A549 (cell line): ENCODE measurements around the gene TMEFF2. TPM values are rescaled to one million over a fixed set of nuclear protein-coding genes. Genes with fewer than 3 reads are reported as not detected.

Experiments
- ATAC-seq, 2 experiments: fragments of 200-7000 bp in 1 of 2; fragments of >200 bp in 1 of 2; cut with Nextera tagmentation in 1 of 2; cut with Tn5 transposase in 1 of 2; 3 replicates each; pipeline versions ENCODE4 v1.8.0 to v1.9.1; 2018 to 2020; ENCODE audit warnings: mild to moderate bottlenecking in 1 of 2, moderate library complexity in 1 of 2
- CTCF ChIA-PET: fragments of 300-600 bp; sonication (Branson Sonifier 250); formaldehyde crosslinking; extraction: SDS; loops from one replicate; lab custom pipeline; 2021; ENCODE audit warnings: antibody characterized with exemption, inconsistent platforms; lab: Yijun Ruan, JAX
- POLR2A ChIA-PET: fragments of 350-600 bp; formaldehyde crosslinking; extraction: SDS; loops from one replicate; lab custom pipeline; 2021; ENCODE audit warnings: antibody characterized with exemption, inconsistent platforms; lab: Yijun Ruan, JAX
- DNase-seq, 2 experiments: peaks; one replicate each; pipeline versions ENCODE4 v3.0.0 to v3.0.0-alpha.2; 2011 to 2016; ENCODE audit warnings: low read depth in 1 of 2, low spot score in 1 of 2
- FAIRE-seq: peaks from 2 replicates; lab custom pipeline; 2011; peaks lifted over from hg19 to GRCh38; lab: Jason Lieb, UNC
- H3K27ac ChIP-seq, 2 experiments: fragments of >200 bp; sonication (Bioruptor Twin); formaldehyde crosslinking; 3 replicates each; pipeline ENCODE4 v1.5.1; 2016 to 2017
- H3K4me1 ChIP-seq: fragments of >200 bp; sonication (Bioruptor Twin); formaldehyde crosslinking; 3 replicates; pipeline ENCODE4 v1.6.1; 2016
- H3K4me2 ChIP-seq: fragments of >200 bp; sonication (Bioruptor Twin); formaldehyde crosslinking; 3 replicates; pipeline ENCODE4 v1.6.1; 2016
- H3K4me3 ChIP-seq: fragments of >200 bp; sonication (Bioruptor Twin); formaldehyde crosslinking; 3 replicates; pipeline ENCODE4 v1.5.1; 2016
- H3K9me3 ChIP-seq: fragments of >200 bp; sonication (Bioruptor Twin); formaldehyde crosslinking; 3 replicates; pipeline ENCODE4 v1.6.1; 2016
- CEBPB ChIP-seq, 2 experiments: fragments of >200 bp in 1 of 2; sonication (Bioruptor Twin) in 1 of 2; formaldehyde crosslinking in 1 of 2; IDR thresholded peaks; 2 replicates each; pipeline ENCODE4 v1.6.1; 2012 to 2016
- CHD4 ChIP-seq: fragments of 200-600 bp; sonication (generic); IDR thresholded peaks from 2 replicates; pipeline ENCODE4 v1.6.1; 2016; ENCODE audit warnings: antibody characterized with exemption, mild to moderate bottlenecking, borderline replicate concordance
- EP300 ChIP-seq, 2 experiments: fragments of >200 bp; sonication (Bioruptor Twin); formaldehyde crosslinking; IDR thresholded peaks; 2 replicates in 1 of 2; 3 replicates in 1 of 2; pipeline ENCODE4 v1.6.1; 2016 to 2017
- FOSB ChIP-seq: fragments of 250-450 bp; sonication (Bioruptor Pico); IDR thresholded peaks from 2 replicates; pipeline ENCODE4 v1.5.0; 2020; ENCODE audit warnings: mild to moderate bottlenecking, moderate library complexity
- FOSL2 ChIP-seq, 2 experiments: fragments of 450-650 bp in 1 of 2; fragments of >200 bp in 1 of 2; sonication (Bioruptor Twin) in 1 of 2; formaldehyde crosslinking; IDR thresholded peaks; 2 replicates each; pipeline versions ENCODE4 v1.5.0 to v1.6.1; 2016 to 2020; ENCODE audit warnings: mild to moderate bottlenecking in 1 of 2, moderate library complexity in 1 of 2
- FOXS1 ChIP-seq: fragments of 250-450 bp; sonication (Bioruptor Pico); IDR thresholded peaks from 2 replicates; pipeline ENCODE4 v1.5.0; 2020; ENCODE audit warnings: mild to moderate bottlenecking, moderate library complexity
- GATA3 ChIP-seq: IDR thresholded peaks from 2 replicates; pipeline ENCODE4 v1.6.1; 2012; ENCODE audit warnings: borderline replicate concordance
- HES2 ChIP-seq: fragments of >200 bp; sonication (Bioruptor Twin); formaldehyde crosslinking; IDR thresholded peaks from 2 replicates; pipeline ENCODE4 v1.6.1; 2016
- HEYL ChIP-seq: fragments of 250-450 bp; sonication (Bioruptor Pico); IDR thresholded peaks from 2 replicates; pipeline ENCODE4 v1.8.0; 2021; ENCODE audit warnings: mild to moderate bottlenecking, moderate library complexity
- HOXB5 ChIP-seq: fragments of 250-450 bp; sonication (Bioruptor Pico); IDR thresholded peaks from 2 replicates; pipeline ENCODE4 v1.5.0; 2020; ENCODE audit warnings: mild to moderate bottlenecking, moderate library complexity
- JUN ChIP-seq, 2 experiments: fragments of >200 bp; sonication (Bioruptor Twin); formaldehyde crosslinking; IDR thresholded peaks; 2 replicates in 1 of 2; 3 replicates in 1 of 2; pipeline ENCODE4 v1.6.1; 2016 to 2017
- JUNB ChIP-seq: fragments of >200 bp; sonication (Bioruptor Twin); formaldehyde crosslinking; IDR thresholded peaks from 2 replicates; pipeline ENCODE4 v1.6.1; 2016
- KDM1A ChIP-seq: fragments of 200-600 bp; sonication (generic); IDR thresholded peaks from 2 replicates; pipeline ENCODE4 v1.6.1; 2016; ENCODE audit warnings: low read depth, mild to moderate bottlenecking
- KDM5A ChIP-seq: fragments of 200-600 bp; sonication (generic); IDR thresholded peaks from 2 replicates; pipeline ENCODE4 v1.6.1; 2016; ENCODE audit warnings: antibody characterized with exemption, mild to moderate bottlenecking
- NFE2L2 ChIP-seq: fragments of 150-350 bp; conservative IDR thresholded peaks from 2 replicates; pipeline ENCODE4 v1.6.1; 2014; ENCODE audit warnings: low read length
- NPAS2 ChIP-seq: fragments of 250-450 bp; sonication (Bioruptor Pico); IDR thresholded peaks from 2 replicates; pipeline ENCODE4 v1.8.0; 2022; ENCODE audit warnings: mild to moderate bottlenecking, moderate library complexity, borderline replicate concordance
- RAD21 ChIP-seq, 2 experiments: fragments of >200 bp in 1 of 2; sonication (Bioruptor Twin) in 1 of 2; formaldehyde crosslinking in 1 of 2; IDR thresholded peaks in 1 of 2; conservative IDR thresholded peaks in 1 of 2; 2 replicates in 1 of 2; 3 replicates in 1 of 2; pipeline ENCODE4 v1.6.1; 2012 to 2018; ENCODE audit warnings: inconsistent platforms in 1 of 2
- RCOR1 ChIP-seq: fragments of 150-350 bp; IDR thresholded peaks from 2 replicates; pipeline ENCODE4 v1.6.1; 2014; ENCODE audit warnings: antibody characterized with exemption, low read length, low read depth
- RFX5 ChIP-seq: fragments of 450-650 bp; IDR thresholded peaks from 2 replicates; pipeline ENCODE4 v1.7.1; 2014; ENCODE audit warnings: antibody characterized with exemption, mild to moderate bottlenecking, moderate library complexity
- SMC3 ChIP-seq: fragments of >200 bp; sonication (Bioruptor Twin); formaldehyde crosslinking; IDR thresholded peaks from 3 replicates; pipeline ENCODE4 v1.6.1; 2018; ENCODE audit warnings: inconsistent platforms
- TFCP2L1 ChIP-seq: fragments of 250-450 bp; sonication (Bioruptor Pico); IDR thresholded peaks from 2 replicates; pipeline ENCODE4 v1.5.0; 2021; ENCODE audit warnings: mild to moderate bottlenecking
- TP53 ChIP-seq: fragments of 250-450 bp; sonication (Bioruptor Pico); IDR thresholded peaks from 2 replicates; pipeline ENCODE4 v1.5.0; 2021; ENCODE audit warnings: mild to moderate bottlenecking, moderate library complexity
- ZFP36 ChIP-seq: fragments of 450-650 bp; IDR thresholded peaks from 2 replicates; pipeline ENCODE4 v1.6.1; 2014; ENCODE audit warnings: borderline replicate concordance; ENCODE audit not compliant: partially characterized antibody
- WGBS: methylation state at CpG from one replicate; pipeline ENCODE4 v1.1.6; 2017; ENCODE audit errors: missing lambda C conversion rate; 5-methylcytosine and 5-hydroxymethylcytosine counted together
- polyA plus RNA-seq, 4 experiments: library from polyadenylated mRNA; depleted of rRNA in 3 of 4; stranded (reverse); fragments of >200 nt; fragmentation: RNase III in 1 of 4; extraction: RNeasy Plus Mini Kit Qiagen cat#74134 plus additional on column Dnase treatment in 1 of 4; gene quantifications; 2 replicates in 3 of 4; 3 replicates in 1 of 4; pipeline ENCODE4 v1.2.3, GENCODE V29; 2011 to 2017
- TF ChIP-seq, protein P1 (sequence below): fragments of 250-450 bp; sonication (Bioruptor Pico); IDR thresholded peaks from 2 replicates; pipeline ENCODE4 v1.5.0; 2020; ENCODE audit warnings: low read depth, mild to moderate bottlenecking, moderate library complexity
- TF ChIP-seq, protein P2 (sequence below): fragments of >200 bp; sonication (Bioruptor Twin); formaldehyde crosslinking; IDR thresholded peaks from 3 replicates; pipeline ENCODE4 v1.6.1; 2016

Gene TMEFF2
- polyA plus RNA-seq, 2 of the 4 experiments (the other 2 are of a cell fraction) = 0.30 to 0.46 TPM

GRCh38 chr2:192148241-192148619 is 46.5 kb downstream of the TMEFF2 start (continued):
- TF ChIP-seq FOXS1 = no peak
- TF ChIP-seq GATA3 = no peak
- TF ChIP-seq TFCP2L1 = no peak

GRCh38 chr2:192146069-192147015 is 48.4 kb downstream of the TMEFF2 start:
- peaks cover 15% of the 10 kb centered on the region for H3K4me1 ChIP-seq
- TF ChIP-seq ZFP36 = no peak
- TF ChIP-seq FOSB (CRISPR knock-in tag) = no peak
- TF ChIP-seq FOSL2 (IDR thresholded peaks at IDR 0.05) = peak; percentile 49; the same call in 1 of the 2 replicates
- TF ChIP-seq FOSL2 (CRISPR knock-in tag; IDR thresholded peaks at IDR 0.05) = peak; percentile 57
- 0 out of 2 replicates have a peak, but pooled peaks have one; percentile 34 for TF ChIP-seq JUNB
- TF ChIP-seq RCOR1 = no peak
- TF ChIP-seq GATA3 = no peak
- H3K9me3 ChIP-seq = no peaks in the 10 kb centered on the region
- ChIA-PET CTCF (interaction anchor here (1.0 to 1.1 kb wide), 2 partner anchors 16 to 334 kb away, joined by 3 to 4 read pairs; no protein-coding TSS in a partner anchor), POLR2A (interaction anchor here (0.6 kb wide), 1 partner anchor 10 kb away, joined by 3 read pairs; no protein-coding TSS in a partner anchor)
- H3K4me3 ChIP-seq = no peak overlapping the region
- H3K27ac ChIP-seq = peak overlapping the region; percentile 30 to 40; a peak in 2 of 6 replicates
- 84% methylated on average over 1 of the region's 1 CpG for WGBS
- ATAC-seq (peak; percentile 46 to 68; a peak in 4 of 6 replicates), FAIRE-seq (no peak), DNase-seq (peak in 1 of 2 experiments; percentile 18)
- peak overlapping the region; percentile 44 for H3K4me2 ChIP-seq

- CTCF ChIA-PET = no interaction called here
- POLR2A ChIA-PET = no interaction called here
- TF ChIP-seq EP300 (IDR thresholded peaks at IDR 0.05) (no peak), ZFP36 (no peak), TP53 (CRISPR knock-in tag) (no peak), KDM5A (no peak)
- FAIRE-seq (no peak), DNase-seq (no peak), ATAC-seq (no peak)
- peaks cover 15% of the 10 kb centered on the region for H3K4me1 ChIP-seq
- no peak overlapping the region for H3K4me2 ChIP-seq
- H3K27ac ChIP-seq = peak overlapping the region in 1 of 2 experiments; percentile 40; a peak in 1 of 6 replicates
- no peaks in the 10 kb centered on the region for H3K9me3 ChIP-seq
- 88% methylated on average over 3 of the region's 3 CpGs for WGBS
- H3K4me3 ChIP-seq = no peak overlapping the region
These were observed 49.2 kb downstream of the TMEFF2 start for GRCh38 chr2:192145496-192145895.

DNA sequence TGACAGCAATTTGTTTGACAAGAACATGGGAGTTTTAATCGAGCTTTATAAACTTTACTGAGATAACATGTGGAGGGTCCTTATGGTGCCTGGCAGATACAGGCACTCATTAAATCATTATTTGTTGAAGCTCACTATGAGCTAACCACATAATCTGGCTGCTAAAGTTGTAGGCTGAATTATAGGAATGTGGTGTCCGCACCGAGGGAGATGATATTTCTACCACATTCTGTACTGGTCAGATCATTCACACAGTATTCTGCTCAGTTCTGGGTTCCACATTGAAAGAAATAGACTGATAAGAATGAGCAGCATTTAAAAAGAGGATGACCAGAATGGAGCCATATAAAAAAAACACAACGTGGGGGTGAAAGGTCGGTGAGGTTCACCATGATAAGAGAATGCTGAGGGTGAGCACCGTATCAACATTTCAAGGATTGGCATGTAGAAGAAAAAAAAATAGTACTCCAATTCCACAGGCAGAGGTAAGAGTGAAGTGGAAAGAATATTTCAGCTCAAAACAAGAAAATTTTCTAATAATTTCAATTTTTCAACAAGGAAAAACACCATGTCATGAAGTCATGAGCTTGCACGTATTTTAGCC is 54.4 kb downstream of the TMEFF2 start:
- ChIA-PET POLR2A (no interaction called here), CTCF (interaction anchor here (2.0 to 2.2 kb wide), 2 partner anchors 22 to 328 kb away, joined by 10 read pairs; no protein-coding TSS in a partner anchor)
- Histone ChIP-seq H3K4me3 (no peak overlapping the region), H3K9me3 (no peaks in the 10 kb centered on the region), H3K27ac (no peak overlapping the region), H3K4me1 (no peaks in the 10 kb centered on the region), H3K4me2 (no peak overlapping the region)
- FAIRE-seq = no peak
- WGBS = 69% methylated on average over 7 of the region's 7 CpGs
- no peak for ATAC-seq
- DNase-seq = no peak
- no peak for TF ChIP-seq HEYL (CRISPR knock-in tag)
- TF ChIP-seq KDM1A = no peak
- no peak for TF ChIP-seq NFE2L2
- TF ChIP-seq FOSL2 (IDR thresholded peaks at IDR 0.05) = no peak
- no peak for TF ChIP-seq FOSL2 (CRISPR knock-in tag; IDR thresholded peaks at IDR 0.05)
- no peak for TF ChIP-seq RAD21 (conservative IDR thresholded peaks at IDR 0.05 in 1 of 2, IDR thresholded peaks at IDR 0.05 in 1 of 2)
- TF ChIP-seq RFX5 = no peak
- TF ChIP-seq EP300 (IDR thresholded peaks at IDR 0.05) = no peak
- TF ChIP-seq, protein P1, sequence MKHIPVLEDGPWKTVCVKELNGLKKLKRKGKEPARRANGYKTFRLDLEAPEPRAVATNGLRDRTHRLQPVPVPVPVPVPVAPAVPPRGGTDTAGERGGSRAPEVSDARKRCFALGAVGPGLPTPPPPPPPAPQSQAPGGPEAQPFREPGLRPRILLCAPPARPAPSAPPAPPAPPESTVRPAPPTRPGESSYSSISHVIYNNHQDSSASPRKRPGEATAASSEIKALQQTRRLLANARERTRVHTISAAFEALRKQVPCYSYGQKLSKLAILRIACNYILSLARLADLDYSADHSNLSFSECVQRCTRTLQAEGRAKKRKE (CRISPR knock-in tag) = no peak
- no peak for TF ChIP-seq JUN (IDR thresholded peaks at IDR 0.05)
- no peak for TF ChIP-seq NPAS2 (CRISPR knock-in tag)
- no peak for TF ChIP-seq CEBPB (IDR thresholded peaks at IDR 0.05)
- no peak for TF ChIP-seq ZFP36
- TF ChIP-seq HES2 = no peak
- no peak for TF ChIP-seq SMC3
- no peak for TF ChIP-seq HOXB5 (CRISPR knock-in tag)
- TF ChIP-seq CHD4 = no peak
- TF ChIP-seq FOSB (CRISPR knock-in tag) = no peak
- TF ChIP-seq, protein P2, sequence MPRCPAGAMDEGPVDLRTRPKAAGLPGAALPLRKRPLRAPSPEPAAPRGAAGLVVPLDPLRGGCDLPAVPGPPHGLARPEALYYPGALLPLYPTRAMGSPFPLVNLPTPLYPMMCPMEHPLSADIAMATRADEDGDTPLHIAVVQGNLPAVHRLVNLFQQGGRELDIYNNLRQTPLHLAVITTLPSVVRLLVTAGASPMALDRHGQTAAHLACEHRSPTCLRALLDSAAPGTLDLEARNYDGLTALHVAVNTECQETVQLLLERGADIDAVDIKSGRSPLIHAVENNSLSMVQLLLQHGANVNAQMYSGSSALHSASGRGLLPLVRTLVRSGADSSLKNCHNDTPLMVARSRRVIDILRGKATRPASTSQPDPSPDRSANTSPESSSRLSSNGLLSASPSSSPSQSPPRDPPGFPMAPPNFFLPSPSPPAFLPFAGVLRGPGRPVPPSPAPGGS = no peak
